Activated CD4-positive, alpha-beta T cell treated with anti-CD3 and anti-CD28 coated beads, Interleukin-2, amount 50 U/mL, for 4 hours (primary cell): Measurements from ENCODE around the gene MOAP1.
A peak's percentile ranks its signal among the peaks of the same experiment; 100 is the strongest.
"Not testable (repeated sequence)": the region's sequence is repeated elsewhere in the genome, so short reads cannot be mapped to it uniquely, and the experiment has no call there.

ENCODE experiments used
- DNase-seq, 2 experiments: peaks; one replicate each; pipeline ENCODE4 v3.0.0-alpha.2; 2020

The MOAP1 gene, protein sequence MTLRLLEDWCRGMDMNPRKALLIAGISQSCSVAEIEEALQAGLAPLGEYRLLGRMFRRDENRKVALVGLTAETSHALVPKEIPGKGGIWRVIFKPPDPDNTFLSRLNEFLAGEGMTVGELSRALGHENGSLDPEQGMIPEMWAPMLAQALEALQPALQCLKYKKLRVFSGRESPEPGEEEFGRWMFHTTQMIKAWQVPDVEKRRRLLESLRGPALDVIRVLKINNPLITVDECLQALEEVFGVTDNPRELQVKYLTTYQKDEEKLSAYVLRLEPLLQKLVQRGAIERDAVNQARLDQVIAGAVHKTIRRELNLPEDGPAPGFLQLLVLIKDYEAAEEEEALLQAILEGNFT

DNA sequence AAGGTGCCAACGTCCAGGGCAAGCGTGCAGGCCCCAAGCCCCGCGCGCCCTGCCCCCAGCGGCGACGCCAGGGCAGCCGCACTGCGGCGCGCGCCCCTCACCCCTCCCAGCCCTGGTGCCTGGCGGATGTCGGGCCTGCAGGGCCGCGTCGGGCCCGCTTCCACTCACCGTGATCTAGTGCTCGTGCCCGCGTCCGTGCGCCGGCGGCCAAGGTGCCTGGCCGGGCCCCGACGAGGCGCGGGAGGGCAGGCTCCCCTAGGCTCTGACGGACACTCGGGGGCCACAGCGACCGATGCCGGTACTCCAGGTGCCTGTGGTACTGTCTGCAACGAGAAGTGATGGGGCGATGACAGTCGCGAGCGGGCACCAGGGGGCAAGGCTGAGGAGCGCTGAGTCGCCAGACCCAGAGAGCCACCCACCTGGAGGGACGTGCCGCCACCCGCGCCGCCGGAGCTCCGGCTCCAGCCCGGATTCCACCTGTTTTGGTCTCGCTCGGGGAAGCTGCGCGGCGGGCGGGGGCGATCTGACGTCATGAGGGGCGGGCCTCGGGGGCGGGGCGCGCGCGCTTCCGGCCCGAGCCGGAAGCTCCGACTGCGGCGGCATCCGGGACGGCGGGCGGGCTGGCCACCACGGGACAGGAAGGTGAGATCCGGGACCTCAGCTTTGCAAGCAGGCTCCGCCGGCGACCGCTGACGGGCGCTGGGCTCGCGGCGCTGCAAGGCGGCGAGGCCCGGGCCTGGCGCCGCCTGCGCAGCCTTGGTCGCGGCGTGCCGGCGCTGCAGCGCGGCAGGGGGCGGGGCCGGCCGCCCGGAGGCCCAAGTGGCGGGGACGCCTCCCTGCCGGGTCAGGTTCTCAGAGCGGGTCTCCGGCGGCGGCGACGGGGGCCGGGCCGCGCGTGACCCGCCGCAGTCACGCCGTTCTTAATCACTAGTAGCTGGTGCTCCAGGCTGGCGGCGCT lies at the start of gene MOAP1, which contains the start of gene LYSET:
TSS of gene MOAP1 (minus strand) at position 507 of the 958 bp plus-strand sequence. CDS start 655 bp downstream, outside the sequence.
TSS of gene LYSET (plus strand) at position 927 of the 958 bp plus-strand sequence. CDS start 89 bp downstream, outside the sequence.
- peak; percentile 81 to 83 for DNase-seq

DNA sequence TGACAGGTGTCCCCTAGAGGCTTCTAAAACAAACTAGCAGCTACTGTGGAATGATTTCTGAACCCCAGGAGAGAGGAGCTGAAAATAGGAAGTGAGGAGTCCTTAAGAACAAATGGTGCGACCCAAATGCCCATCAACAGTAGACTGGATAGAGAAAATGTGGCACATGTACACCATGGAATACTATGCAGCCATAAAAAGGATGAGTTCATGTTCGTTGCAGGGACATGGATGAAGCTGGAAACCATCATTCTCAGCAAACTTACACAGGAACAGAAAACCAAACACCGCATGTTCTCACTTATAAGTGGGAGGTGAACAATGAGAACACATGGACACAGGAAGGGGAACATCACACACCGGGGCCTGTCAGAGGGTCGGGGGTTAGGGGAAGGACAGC lies 48.4 kb upstream of the MOAP1 start:
- DNase-seq, result not testable (repeated sequence)

DNA sequence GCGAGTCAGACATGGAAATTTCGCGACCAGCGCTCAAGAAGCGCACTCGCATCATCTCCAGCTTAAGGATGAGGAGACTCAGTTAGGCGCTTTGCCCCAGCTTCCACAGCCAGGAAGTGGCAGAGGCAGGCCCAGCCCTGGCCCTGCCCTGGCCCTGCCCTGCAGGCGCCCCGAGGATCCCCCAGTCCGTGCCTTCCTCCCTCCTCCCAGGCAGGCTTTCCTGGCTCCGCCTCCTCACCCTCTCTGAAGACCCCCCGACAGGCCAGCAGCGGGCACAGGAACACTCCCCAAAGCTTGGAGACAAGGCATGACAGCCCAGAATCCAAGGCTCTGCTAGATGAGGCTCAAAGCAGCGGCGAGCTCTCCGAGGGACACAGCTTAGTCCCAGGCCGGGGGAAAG lies 47.5 kb upstream of the MOAP1 start:
- DNase-seq, result no peak

DNA sequence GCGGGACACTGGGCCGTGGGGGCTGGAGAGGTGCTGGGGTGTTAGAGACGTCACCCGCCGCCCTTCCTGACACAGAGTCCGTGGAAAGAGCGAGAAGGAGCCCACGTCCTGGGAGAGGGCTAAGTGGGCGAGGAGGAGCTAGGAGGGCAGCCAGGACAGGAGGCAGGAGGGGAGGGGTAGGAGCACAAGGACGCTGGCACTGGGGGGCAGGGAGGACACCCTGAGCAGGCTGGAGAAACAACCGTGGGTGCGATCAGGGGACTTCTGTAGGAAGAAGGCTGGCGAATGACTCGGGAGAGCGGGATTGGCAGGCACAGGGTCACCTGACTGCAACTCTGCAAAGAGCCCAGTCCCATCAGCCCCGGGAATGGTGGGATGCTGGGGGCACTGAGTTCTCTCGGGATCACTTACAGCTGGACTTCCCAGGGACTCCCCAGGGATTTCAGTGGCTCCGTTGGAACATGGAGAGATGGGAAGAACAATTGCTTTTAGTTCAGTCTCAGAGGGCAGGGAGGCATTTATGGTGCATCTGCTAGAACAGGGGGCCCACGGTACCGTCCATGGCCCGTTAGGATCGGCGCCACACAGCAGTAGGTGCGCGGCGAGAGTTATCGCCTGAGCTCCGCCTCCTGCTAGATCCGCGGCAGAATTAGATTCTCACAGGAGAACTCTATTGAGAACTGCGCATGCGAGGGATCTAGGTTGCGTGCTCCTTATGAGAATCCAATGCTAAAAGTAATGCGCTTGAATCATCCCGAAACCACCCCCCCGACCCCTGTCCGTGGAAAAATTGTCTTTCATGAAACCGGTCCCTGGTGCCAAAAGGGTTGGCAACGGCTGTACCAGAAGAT lies 46.7 kb upstream of the MOAP1 start:
- no peak for DNase-seq

DNA sequence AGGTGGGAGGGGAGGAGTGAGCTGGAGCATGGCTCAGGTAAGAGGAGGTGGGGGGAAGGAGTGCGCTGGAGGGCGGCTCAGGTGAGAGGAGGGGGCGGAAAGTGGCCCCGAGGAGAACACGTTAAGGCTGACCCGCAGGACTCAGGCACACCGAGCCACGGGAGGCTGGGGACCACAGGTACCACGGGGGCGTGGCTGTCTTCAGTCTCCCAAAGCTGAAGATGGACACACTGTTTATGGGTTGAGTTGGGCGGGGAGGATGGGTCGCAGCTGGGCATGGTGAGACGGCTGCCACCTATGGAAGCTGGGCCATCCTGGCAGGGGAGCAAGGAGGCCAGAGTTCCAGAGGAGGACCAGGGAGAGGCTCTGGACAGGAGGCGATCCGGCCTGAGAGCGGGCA lies 45.8 kb upstream of the MOAP1 start:
- no peak for DNase-seq

DNA sequence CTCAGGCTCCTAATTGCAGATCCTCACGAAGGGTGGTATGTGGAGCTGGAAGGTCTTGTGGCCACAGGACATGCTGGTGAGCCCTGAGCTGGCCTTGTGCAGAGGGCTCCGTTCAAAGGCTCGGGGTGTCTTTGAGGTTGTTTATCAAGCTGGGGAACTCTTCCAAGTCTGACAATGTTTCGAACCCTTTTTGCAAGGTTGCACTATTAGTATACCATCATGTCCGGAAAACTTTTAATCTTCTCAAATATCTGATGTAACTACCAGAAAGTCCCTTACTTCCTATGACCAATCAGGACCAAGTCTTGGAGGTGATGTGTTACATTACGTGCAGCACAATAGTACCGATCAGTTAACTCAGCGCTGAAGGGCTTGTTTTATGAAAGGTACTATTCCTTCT lies 43.9 kb upstream of the MOAP1 start:
- DNase-seq, result no peak

DNA sequence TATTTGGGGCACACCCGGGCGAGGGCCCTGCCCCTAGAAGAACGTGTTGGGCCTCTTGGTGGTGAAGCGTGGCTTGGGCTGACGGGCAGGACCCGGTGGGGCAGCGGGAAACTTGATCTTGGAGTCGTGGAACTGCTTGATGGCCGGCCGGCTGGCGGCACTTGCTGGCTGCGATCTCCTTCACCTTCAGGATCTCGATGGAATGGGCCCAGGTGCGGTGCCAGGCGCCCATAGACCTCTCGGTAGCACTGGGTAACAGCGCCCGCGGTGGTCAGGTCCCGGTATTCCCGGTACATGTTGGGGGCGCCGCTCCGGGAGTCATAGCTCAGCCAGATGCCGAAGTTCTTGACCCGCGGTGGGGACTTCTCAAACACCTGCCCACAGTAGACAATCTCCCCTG lies 38.9 kb upstream of the MOAP1 start:
- no peak for DNase-seq

DNA sequence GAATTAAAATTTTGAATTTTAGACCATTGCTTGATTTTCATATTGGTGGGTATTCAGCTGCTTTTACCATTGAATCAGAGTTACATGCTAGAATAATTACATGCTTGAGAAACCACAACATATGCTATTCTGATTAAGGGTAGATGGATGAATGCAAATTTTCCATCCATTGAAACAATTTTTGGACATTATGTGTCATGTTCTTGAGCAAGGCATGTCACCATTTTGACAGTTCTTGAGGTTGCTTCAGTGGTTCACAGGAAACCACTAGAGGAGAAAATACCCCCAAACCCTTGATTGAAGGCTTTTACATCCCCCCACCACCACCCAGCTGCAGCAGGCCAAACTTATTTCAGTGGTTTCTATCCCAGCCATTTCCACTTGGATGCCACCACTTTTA lies 35.8 kb upstream of the MOAP1 start:
- no peak for DNase-seq

DNA sequence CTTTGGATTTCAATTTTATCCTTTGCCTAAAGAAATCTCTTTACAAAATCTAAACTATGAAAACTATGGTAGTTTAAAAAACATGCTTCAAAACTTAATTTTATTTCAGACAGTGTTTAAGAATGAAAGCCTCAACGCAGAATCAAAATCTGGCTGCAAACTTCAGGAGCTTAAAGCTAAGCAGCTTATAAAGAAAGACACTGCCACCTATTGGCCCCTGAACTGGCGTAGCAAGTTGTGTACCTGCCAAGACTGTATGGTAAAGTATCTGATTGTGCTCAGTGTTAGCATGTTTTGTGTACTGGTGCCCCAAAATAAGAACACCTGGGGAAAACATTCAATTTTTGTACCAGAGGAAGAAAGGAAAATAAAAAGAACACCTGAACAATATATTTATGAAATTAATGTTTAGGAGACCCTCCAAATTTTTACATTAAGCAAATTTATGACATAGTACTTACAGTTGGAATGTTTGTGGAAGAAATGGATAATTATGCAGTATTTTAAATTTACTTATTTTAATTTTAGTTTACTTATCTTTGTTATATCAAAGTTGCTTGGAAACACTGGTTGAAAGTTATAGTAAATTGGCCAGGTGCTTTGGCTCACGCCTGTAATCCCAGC lies 34.5 kb upstream of the MOAP1 start:
- peak; percentile 40 to 53 for DNase-seq

DNA sequence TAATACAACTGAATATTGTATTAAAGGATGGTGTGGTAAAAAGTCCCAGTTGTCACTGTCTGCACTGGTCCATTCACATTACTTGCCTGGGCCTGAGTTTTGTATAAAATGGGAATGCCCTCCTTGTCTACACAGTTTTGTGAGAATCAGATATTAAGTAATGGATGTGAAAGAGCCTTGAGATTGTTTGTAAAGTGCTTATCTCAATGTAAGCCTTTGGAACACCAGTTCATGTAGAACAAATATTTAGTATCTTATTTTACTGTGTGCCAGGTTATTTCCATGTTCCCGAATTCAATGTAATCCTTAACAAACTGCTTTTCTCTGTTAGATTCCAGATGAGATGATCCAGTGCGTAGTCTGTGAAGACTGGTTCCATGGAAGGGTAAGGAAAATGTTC lies 29.9 kb upstream of the MOAP1 start:
- no peak for DNase-seq

DNA sequence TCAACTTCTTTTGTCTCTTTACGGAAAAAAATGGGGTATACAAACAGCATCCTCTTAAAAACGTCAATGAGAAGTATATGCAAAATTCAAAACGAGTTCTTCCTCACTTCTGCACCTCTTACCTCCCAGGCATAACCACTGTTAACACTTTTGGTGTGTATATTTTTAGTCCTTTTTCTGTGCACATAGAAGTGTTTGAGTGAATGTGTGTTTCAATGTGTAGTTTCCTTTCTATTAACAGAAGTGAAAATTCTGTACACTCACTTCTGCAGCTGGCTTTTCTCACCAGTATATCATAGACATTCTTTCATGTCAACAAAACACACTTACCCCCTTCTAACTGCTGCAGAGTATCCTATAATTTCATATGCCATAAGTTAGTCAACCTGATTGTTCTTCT lies 27.7 kb upstream of the MOAP1 start:
- no peak for DNase-seq

DNA sequence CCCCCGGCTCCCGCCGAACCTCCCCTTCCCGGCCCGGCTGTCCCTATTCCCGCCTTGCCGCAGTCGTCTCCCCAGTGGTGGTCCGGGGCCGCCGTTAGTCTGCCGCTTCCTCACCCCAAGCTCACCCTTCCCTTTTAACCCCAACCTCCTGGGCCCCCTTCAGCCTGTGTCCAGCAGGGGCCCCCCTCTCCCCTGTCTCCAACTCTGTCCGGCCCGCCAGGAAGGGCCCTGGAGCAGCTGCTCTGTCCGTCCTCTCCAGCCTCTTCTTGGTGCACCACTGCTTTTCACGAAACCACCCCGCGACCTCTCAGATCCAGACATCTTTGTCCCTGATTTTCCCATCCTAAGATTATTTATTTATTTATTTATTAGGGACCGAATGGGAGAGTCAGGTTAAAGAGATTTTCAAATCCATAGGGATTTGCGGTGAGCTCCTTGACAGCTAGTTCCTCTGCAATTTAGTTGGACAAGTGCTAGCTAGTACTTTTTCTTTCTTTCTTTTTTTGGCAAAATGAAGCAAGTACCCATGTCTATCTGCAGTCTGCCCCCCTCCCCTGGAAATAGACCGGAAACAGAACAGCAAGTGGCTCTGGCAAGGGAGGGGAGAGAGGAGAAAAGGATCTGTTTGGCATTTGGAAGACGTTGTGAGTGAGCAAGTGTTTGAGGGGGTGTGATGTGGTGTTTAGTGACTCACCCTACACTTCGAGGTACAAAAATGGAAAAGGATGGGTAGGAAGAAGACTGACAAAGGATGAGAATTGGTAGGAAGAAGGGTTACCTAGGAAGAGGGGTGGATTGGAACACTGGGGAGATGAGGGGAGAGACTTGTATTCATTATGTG lies 23.0 kb upstream of the MOAP1 start:
- peak in 1 of 2 experiments; percentile 9 for DNase-seq

DNA sequence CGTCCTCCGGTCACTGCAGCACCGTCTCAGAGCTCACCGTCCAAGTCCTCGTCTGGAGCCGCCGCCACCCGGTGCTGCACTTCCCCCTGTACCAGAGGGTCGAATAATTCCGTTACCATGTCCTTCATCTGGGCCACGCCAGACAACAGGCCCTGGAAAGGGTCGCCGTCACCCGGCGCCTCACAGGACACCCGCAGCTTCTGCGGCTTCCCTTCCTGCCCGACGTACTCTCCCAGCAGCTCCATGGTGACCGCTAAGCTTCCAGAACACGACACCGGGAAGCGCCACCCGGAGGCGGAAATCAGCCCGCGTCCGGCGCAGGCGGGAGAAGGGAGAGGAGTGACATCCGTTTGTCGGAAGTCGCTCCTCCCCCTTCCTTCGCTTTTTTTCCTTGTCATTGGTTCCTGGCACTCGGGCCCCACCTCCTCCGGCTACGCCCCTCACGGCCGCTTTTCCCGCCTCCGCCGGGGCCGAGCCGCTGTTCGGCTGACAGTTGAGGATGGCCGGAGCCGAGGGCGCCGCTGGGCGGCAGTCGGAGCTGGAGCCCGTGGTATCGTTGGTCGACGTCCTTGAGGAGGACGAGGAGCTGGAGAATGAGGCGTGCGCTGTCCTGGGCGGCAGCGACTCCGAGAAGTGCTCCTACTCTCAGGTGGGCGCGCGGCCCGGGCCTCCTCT lies 22.2 kb upstream of the MOAP1 start, which contains the start of the genes GON7 and UBR7:
TSS of gene GON7 (minus strand) at position 273 of the 675 bp plus-strand sequence. CDS start at position 245, 28 bp downstream.
TSS of gene UBR7 (plus strand) at position 464 of the 675 bp plus-strand sequence. CDS start at position 500, 36 bp downstream.
- DNase-seq, result peak; percentile 79 to 80

DNA sequence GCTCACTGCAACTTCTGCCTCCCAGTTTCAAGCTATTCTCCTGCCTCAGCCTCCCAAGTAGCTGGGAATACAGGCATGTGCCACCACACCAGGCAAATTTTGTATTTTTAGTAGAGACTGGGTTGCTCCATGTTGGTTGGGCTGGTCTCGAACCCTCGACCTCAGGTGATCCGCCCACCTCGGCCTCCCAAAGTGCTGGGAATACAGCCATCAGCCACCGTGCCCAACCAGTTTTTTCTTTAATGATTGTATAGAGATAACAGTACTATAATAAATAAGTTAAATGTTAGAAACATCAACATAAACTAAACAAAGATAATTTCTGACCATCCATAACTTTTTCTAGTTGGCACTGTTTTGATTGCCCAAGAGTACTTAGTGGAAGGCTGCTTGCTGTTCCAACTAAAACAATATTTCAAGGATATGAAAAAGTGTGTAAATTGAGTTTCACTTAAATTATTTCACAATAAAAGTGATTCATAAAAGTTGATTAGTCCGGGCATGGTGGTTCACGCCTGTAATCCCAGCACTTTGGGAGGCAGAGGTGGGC lies 16.5 kb upstream of the MOAP1 start:
- no peak for DNase-seq

DNA sequence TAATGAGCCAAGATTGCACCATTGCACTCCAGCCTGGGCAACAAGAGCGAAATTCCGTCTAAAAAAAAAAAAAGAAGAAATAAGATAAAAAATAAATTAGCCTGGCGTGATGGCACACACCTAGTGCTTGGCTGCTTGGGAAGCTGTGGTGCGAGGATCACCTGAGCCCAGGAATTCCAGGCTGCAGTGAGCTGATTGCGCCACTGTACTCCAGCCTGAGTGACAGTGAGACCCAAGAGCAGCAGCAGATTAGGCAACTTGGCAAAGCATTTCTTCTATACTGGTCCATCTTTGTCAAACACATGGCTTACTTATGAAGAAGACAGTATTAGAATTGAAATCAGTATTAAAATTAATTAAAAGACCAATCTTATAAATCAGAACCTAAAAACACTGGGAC lies 15.9 kb upstream of the MOAP1 start:
- no peak for DNase-seq

DNA sequence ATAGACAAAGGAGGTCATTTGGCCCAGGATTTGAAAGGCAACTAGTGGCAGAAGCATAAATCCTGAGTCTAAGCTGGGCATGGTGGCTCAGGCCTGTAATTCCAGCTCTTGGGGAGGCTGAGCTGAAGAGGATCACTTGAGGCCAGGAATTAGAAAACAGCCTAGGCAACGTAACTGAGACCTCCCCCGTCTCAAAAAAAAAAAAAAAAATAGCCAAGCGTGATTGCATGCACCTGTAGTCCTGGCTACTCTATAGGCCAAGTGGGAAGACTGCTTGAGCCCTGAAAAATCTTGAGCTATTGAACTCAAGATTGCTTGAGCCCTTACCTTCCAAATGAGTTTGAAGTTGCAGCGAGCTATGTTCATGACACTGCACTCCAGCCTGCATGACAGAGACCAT lies 14.3 kb upstream of the MOAP1 start:
- DNase-seq, result no peak

DNA sequence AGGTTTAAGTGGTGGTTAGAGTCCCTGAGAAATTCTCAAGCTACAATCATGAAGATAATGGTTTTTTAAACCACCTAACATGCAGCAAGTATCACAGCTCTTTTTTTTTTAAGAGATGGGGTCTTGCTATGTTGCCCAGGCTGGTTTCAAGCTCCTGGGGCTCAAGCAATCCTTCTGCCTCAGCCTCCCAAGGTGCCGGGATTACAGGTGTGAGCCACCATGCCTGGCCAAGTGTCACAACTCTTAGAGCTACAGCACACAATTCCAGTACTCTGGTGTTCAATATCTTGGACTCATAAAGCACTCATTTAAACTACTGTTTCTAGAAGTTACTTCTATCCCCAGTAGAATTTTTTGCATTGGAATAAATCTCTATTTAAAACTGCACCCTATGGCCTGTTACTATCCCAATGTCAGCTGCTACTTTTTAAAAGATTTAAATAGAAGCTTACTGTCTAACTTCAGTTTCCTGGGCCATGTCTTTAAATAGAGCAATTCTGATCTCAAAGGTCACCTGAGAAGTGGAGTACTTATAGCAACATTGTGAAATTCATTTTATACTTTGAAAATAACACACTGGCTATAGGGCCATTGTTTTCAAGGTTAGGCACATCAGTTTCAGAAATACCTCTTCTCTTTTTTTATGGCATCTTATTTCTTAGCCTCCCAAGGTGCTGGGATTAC lies 10.8 kb upstream of the MOAP1 start:
- no peak for DNase-seq

DNA sequence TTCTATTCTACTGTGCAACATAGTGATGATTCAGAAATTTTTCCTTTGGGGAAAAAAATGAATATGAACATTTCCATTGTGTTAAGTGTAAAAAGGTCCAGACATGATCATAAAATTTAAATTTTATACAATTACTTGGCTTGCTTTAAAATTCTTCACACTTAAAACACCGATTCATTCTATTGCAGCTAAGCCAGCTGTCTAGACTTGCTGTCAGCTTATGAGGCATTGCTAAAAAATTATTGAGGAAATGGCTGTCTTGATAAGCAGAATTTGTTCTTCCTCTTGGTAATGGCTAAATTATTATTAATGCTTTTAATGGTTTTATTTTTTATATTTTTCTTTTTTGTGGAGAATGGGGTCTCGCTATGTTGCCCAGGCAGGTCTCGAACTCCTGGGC lies 2.3 kb upstream of the MOAP1 start:
- no peak for DNase-seq

DNA sequence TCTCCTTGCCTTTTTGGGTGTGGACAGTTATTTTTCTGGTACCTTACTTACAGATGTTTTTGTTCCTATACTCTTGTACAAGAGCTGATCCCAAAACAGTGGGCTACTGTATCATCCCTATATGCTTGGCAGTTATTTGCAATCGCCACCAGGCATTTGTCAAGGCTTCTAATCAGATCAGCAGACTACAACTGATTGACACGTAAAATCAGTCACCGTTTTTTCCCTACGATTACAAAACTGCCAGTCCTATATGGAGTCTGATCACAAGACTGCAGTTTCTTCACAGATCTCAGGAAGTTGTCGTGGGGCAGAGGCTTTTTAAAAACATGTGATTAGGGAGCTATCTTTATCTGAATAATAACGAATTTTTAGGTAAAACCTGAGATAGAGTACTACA lies 1.8 kb upstream of the MOAP1 start:
- DNase-seq, result no peak

DNA sequence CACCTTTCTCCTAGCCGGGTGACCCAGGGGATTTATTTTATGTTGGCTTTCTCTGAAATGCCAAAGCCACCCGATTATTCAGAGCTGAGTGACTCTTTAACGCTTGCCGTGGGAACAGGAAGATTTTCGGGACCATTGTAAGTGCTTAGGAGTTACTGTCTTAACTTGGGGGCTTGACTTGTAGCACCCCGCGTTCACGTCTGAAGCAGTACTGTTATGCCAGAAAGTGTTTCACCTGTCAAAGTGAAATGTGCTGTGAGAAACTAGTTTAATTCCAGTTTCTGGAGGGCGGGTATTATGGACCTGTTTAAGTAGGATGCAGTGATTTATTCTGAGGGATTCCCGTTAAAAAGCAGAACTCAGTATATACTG lies 638 bp upstream of the MOAP1 start:
- no peak for DNase-seq
